Esophagus squamous epithelium (tissue), 5 donors: ENCODE results near the gene PAXX. TPM values are rescaled to one million over a fixed set of nuclear protein-coding genes. Genes with fewer than 3 reads are reported as not detected.

Experiments used
- DNase-seq: peaks from one replicate; lab custom pipeline; 2025; lab: John Stamatoyannopoulos, UW
- H3K27ac ChIP-seq, 4 donors: fragments of 200-600 bp; sonication (generic); one replicate each; pipeline ENCODE4 v1.5.1; 2016 to 2019; ENCODE audit warnings: mild to moderate bottlenecking in 1 of 4
- H3K27me3 ChIP-seq, 4 donors: fragments of 200-600 bp; sonication (generic); 1 replicate in 3 of 4; 2 replicates in 1 of 4; pipeline versions ENCODE4 v1.5.1 to v1.6.0; 2017 to 2021; ENCODE audit warnings: antibody characterized with exemption in 1 of 4
- H3K36me3 ChIP-seq, 3 donors: fragments of 200-600 bp; sonication (generic); one replicate each; pipeline ENCODE4 v1.5.1; 2016 to 2019
- H3K4me1 ChIP-seq, 3 donors: fragments of 200-600 bp; sonication (generic); one replicate each; pipeline ENCODE4 v1.5.1; 2017 to 2019
- H3K4me3 ChIP-seq, 4 donors: fragments of 200-600 bp; sonication (generic); 1 replicate in 3 of 4; 2 replicates in 1 of 4; pipeline ENCODE4 v1.5.1; 2016 to 2019; ENCODE audit warnings: mild to moderate bottlenecking in 2 of 4, moderate library complexity in 1 of 4
- H3K9me3 ChIP-seq, 3 donors: fragments of 200-600 bp; sonication (generic); one replicate each; pipeline ENCODE4 v1.5.1; 2016 to 2019
- POLR2A ChIP-seq, 4 donors: fragments of 450-650 bp; IDR thresholded peaks; one replicate each; pipeline ENCODE4 v1.6.1; 2017; ENCODE audit warnings: antibody characterized with exemption in 4 of 4, mild to moderate bottlenecking in 4 of 4, moderate library complexity in 3 of 4
- WGBS, 2 donors: methylation state at CpG; one replicate each; pipeline ENCODE4 v1.1.5; 2018; 5-methylcytosine and 5-hydroxymethylcytosine counted together
- intact Hi-C: fragments of 100-400 bp; cut with DNase I; formaldehyde crosslinking; loops from one replicate; pipeline ENCODE4 v1.15.0; 2022
- total RNA-seq, 4 donors: library from RNA; depleted of rRNA; stranded (reverse); fragments of >200 nt; gene quantifications; one replicate each; pipeline ENCODE4 v1.1.0, GENCODE V29; 2016
- TF ChIP-seq, protein P1 (sequence below), 6 experiments: fragments of 450-650 bp in 4 of 6; fragments of 200-600 bp in 2 of 6; sonication (generic) in 2 of 6; IDR thresholded peaks; one replicate each; pipeline ENCODE4 v1.5.1; 2016 to 2019; ENCODE audit warnings: antibody characterized with exemption in 6 of 6, mild to moderate bottlenecking in 4 of 6, moderate library complexity in 4 of 6
- donor health status: DM: yes; HTN: yes; CAD: no.

The PAXX gene
- total RNA-seq, 4 donors from 2014 or later = 18.3 to 56.3 (median 49.6) TPM

DNA sequence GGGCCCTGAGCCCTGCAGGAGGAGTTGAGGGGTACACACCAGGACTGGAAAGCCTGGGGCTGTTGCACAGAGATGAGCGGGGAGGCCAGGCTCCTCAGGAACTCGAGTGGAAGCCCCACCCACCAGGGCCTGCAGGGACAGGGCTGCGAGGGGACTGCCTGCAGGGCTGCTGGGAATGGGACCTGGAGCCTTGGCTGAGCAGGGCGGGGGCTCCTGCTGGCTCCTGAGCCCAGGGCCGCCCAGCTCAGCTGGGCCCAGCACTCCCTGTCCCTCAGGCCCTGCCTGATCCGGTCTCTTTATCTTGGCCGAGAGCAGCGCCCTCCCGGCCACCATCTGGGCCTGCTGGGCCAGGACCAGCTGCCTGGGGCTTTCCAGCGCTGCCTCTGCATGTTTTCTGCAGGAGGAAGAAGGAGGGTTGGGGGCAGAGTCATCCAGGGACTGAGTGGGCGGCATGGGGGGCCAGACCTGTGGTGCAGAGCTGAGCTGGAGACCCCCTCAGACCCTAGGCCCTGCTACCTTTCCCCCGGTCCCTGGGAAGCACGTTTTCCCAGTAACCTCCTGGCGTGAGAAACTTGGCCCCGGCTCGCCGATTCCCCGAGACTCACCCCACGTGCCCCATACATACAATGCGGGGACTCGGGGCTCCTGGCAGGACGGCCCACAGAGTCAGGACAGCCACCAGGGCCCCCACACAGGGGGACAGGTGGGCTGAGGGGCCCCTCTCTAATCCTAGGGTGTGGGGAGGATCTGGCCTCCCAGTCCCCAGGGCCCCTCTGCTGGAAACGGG, 30.8 kb upstream of the PAXX start:
- Histone ChIP-seq H3K9me3 (no peaks in the 10 kb centered on the region), H3K36me3 (no peaks in the 10 kb centered on the region), H3K27me3 (no peaks in the 10 kb centered on the region), H3K4me1 (peaks cover 23 to 46% (median 23%) of the 10 kb centered on the region in 3 donors), H3K27ac (peak overlapping the region in 1 of 4 donors; percentile 13), H3K4me3 (no peak overlapping the region)
- TF ChIP-seq, protein P1, sequence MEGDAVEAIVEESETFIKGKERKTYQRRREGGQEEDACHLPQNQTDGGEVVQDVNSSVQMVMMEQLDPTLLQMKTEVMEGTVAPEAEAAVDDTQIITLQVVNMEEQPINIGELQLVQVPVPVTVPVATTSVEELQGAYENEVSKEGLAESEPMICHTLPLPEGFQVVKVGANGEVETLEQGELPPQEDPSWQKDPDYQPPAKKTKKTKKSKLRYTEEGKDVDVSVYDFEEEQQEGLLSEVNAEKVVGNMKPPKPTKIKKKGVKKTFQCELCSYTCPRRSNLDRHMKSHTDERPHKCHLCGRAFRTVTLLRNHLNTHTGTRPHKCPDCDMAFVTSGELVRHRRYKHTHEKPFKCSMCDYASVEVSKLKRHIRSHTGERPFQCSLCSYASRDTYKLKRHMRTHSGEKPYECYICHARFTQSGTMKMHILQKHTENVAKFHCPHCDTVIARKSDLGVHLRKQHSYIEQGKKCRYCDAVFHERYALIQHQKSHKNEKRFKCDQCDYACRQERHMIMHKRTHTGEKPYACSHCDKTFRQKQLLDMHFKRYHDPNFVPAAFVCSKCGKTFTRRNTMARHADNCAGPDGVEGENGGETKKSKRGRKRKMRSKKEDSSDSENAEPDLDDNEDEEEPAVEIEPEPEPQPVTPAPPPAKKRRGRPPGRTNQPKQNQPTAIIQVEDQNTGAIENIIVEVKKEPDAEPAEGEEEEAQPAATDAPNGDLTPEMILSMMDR (IDR thresholded peaks at IDR 0.05) = no peak
- no peak for TF ChIP-seq POLR2A (IDR thresholded peaks at IDR 0.05)
- DNase-seq = no peak
- intact Hi-C loops = no loop called here
- 32 to 42% methylated on average over 7 to 11 of the region's 23 CpGs for WGBS, 2 donors

DNA sequence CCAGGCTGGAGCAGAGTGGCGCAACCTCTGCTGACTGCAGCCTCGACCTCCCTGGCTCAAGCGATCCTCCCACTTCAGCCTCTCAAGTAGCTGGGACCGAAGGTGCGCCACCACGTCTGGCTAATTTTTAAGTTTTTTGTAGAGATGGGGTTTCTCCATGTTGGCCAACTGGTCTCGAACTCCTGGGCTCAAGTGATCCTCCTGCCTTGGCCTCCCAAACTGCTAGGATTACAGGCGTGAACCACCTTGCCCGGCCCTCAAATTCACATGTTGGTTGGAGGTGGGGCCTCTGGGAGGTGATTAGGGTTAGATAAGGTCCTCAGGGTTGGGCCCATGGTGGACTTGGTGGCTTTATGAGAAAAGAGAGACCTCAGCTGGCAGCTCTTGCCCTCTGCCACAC, 30.1 kb upstream of the PAXX start:
- WGBS, 2 donors = 95 to 97% methylated on average over 7 to 9 of the region's 9 CpGs
- DNase-seq = no peak
- no peaks in the 10 kb centered on the region for H3K27me3 ChIP-seq
- H3K36me3 ChIP-seq = no peaks in the 10 kb centered on the region
- H3K4me3 ChIP-seq = no peak overlapping the region
- no peaks in the 10 kb centered on the region for H3K9me3 ChIP-seq
- peaks cover 23 to 47% (median 23%) of the 10 kb centered on the region in 3 donors for H3K4me1 ChIP-seq
- TF ChIP-seq, protein P1 (IDR thresholded peaks at IDR 0.05) = no peak
- no peak for TF ChIP-seq POLR2A (IDR thresholded peaks at IDR 0.05)
- no peak overlapping the region for H3K27ac ChIP-seq
- intact Hi-C loops = no loop called here

DNA sequence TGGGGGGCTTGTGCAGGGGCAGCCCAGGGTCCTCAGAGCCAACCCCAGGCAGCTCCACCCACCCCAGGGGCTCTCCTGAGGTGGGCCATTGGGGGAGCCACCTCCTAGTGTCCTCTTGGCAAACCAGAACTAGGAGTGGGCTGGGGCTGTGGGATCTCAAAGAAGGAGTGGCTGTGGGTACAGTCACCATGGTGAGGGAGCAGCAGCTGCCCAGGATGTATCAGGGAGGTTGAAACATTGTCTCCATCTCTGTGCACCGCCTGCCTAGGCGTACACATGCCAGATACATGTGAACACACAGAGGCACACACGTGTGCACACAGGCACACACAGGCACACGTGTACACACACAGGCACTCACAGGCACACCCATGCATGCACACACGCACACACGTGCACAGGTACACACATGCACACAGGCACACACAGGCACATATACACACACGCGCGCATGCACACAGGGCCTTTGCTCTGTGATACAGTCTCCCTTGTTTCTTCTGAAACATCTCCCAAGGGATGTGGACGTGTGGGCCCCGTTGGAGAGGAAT, 29.4 kb upstream of the PAXX start:
- Histone ChIP-seq H3K36me3 (no peaks in the 10 kb centered on the region), H3K27ac (no peak overlapping the region), H3K4me3 (no peak overlapping the region), H3K9me3 (no peaks in the 10 kb centered on the region), H3K4me1 (peaks cover 23 to 47% (median 23%) of the 10 kb centered on the region in 3 donors), H3K27me3 (no peaks in the 10 kb centered on the region)
- TF ChIP-seq, protein P1 (IDR thresholded peaks at IDR 0.05) = no peak
- TF ChIP-seq POLR2A (IDR thresholded peaks at IDR 0.05) = no peak
- DNase-seq = no peak
- 69 to 82% methylated on average over 7 to 11 of the region's 11 CpGs for WGBS, 2 donors
- intact Hi-C loops = no loop called here

DNA sequence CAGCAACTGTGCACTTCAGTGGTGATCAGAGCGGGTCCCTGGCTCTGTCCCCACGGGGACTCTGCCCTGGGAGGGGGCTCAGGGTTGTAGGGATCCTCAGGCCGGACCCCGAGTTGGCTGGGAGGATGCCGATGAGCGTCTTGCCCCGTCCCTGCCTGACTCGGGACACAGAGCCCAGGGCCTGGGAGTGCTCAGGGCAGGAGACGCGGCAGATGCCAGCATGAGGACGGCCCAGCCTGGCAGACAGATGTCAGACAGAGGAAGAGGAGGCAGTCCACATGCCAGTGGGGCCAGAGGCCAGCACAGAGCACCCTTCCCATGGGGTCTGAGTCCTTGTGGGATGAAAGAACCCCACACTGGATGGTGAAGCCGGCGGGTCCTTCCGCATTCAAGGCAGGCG, 28.9 kb upstream of the PAXX start:
- no peak for DNase-seq
- no peak overlapping the region for H3K4me3 ChIP-seq
- H3K4me1 ChIP-seq = peaks cover 23 to 47% (median 23%) of the 10 kb centered on the region in 3 donors
- intact Hi-C loops = no loop called here
- H3K9me3 ChIP-seq = no peaks in the 10 kb centered on the region
- peaks cover 0 to 5% (median 0%) of the 10 kb centered on the region in 4 donors for H3K27me3 ChIP-seq
- no peak for TF ChIP-seq POLR2A (IDR thresholded peaks at IDR 0.05)
- TF ChIP-seq, protein P1 (IDR thresholded peaks at IDR 0.05) = no peak
- no CpG with 5 or more reads among the region's 15 CpGs for WGBS, 2 donors
- no peak overlapping the region for H3K27ac ChIP-seq
- no peaks in the 10 kb centered on the region for H3K36me3 ChIP-seq

DNA sequence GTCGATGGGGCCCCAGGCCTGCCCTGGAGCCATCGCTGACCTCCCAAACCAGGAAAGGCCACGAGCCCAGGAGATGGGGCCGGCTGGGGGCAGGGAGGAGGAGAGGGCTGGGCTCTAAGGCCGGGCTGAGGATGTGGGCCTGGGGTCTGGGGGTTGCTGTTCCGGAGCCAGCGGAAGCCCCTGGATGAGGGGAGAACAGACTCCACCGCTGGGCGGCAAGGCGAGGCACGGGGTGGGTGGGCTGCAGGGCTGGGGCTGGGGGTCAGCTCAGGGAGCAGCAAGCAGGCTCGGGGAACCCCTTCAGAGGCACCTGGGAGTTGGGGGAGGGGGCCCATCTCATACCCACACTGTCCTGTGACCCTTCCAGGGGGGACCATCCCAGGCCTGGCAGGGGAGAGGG, 28.5 kb upstream of the PAXX start:
- DNase-seq = no peak
- H3K9me3 ChIP-seq = no peaks in the 10 kb centered on the region
- no peak for TF ChIP-seq POLR2A (IDR thresholded peaks at IDR 0.05)
- TF ChIP-seq, protein P1 (IDR thresholded peaks at IDR 0.05) = no peak
- peaks cover 23 to 47% (median 23%) of the 10 kb centered on the region in 3 donors for H3K4me1 ChIP-seq
- H3K27ac ChIP-seq = no peak overlapping the region
- no peaks in the 10 kb centered on the region for H3K36me3 ChIP-seq
- WGBS, 2 donors = 81% methylated on average over 3 of the region's 12 CpGs; no CpG with 5 or more reads in 1 of the 2 donors
- intact Hi-C loops = no loop called here
- H3K4me3 ChIP-seq = no peak overlapping the region
- peaks cover 0 to 8% (median 0%) of the 10 kb centered on the region in 4 donors for H3K27me3 ChIP-seq
